WTC11 (cell line): ENCODE data around the gene TTC38. TPM values are rescaled to one million over a fixed set of nuclear protein-coding genes. Genes with fewer than 3 reads are reported as not detected.

Experiments
- ATAC-seq: fragments of 200-7000 bp; cut with Tn5 transposase; 2 replicates; pipeline ENCODE4 v1.10.0; 2021; ENCODE audit warnings: mild to moderate bottlenecking, moderate library complexity
- CTCF ChIA-PET: fragments of 300-600 bp; sonication (Branson Sonifier 250); formaldehyde crosslinking; loops from one replicate; lab custom pipeline; 2021; ENCODE audit warnings: antibody characterized with exemption; lab: Charles Lee
- POLR2A ChIA-PET: fragments of 350-600 bp; sonication (Branson Sonifier 250); formaldehyde crosslinking; loops from one replicate; lab custom pipeline; 2021; ENCODE audit warnings: antibody characterized with exemption; lab: Charles Lee
- DNase-seq: peaks from one replicate; pipeline ENCODE4 v3.0.0; 2021; ENCODE audit warnings: low spot score
- H3K27ac Mint-ChIP-seq: 2 replicates; pipeline ENCODE4 v1.8.0; 2021; ENCODE audit warnings: mixed read lengths
- H3K27me3 Mint-ChIP-seq: 2 replicates; pipeline ENCODE4 v1.8.0; 2021; ENCODE audit warnings: low read depth, mild to moderate bottlenecking, moderate library complexity, mixed read lengths
- H3K36me3 Mint-ChIP-seq: 2 replicates; pipeline ENCODE4 v1.8.0; 2021; ENCODE audit warnings: mixed read lengths
- H3K4me1 Mint-ChIP-seq: 2 replicates; pipeline ENCODE4 v1.8.0; 2022; ENCODE audit warnings: mixed read lengths
- H3K4me3 Mint-ChIP-seq: 2 replicates; pipeline ENCODE4 v1.8.0; 2021; ENCODE audit warnings: mild to moderate bottlenecking, moderate library complexity, mixed read lengths
- H3K9me3 Mint-ChIP-seq: 2 replicates; pipeline ENCODE4 v1.8.0; 2021; ENCODE audit warnings: mixed read lengths
- AFF4 ChIP-seq: sonication (generic); formaldehyde crosslinking; IDR thresholded peaks from 2 replicates; pipeline ENCODE4 v1.8.1; 2023; ENCODE audit warnings: mild to moderate bottlenecking, missing genetic modification reagents, borderline replicate concordance
- AR ChIP-seq: fragments of 250-450 bp; sonication (Bioruptor Pico); IDR thresholded peaks from 2 replicates; pipeline ENCODE4 v1.9.0; 2021; ENCODE audit warnings: mild to moderate bottlenecking
- FOXP1 ChIP-seq: sonication (generic); formaldehyde crosslinking; IDR thresholded peaks from 2 replicates; pipeline ENCODE4 v1.8.0; 2022; ENCODE audit warnings: missing genetic modification reagents, mild to moderate bottlenecking, moderate library complexity, borderline replicate concordance
- MYBL2 ChIP-seq: sonication (generic); formaldehyde crosslinking; IDR thresholded peaks from 2 replicates; pipeline ENCODE4 v1.8.1; 2023; ENCODE audit warnings: mild to moderate bottlenecking, moderate library complexity, missing genetic modification reagents
- OVOL2 ChIP-seq: fragments of 250-450 bp; sonication (Bioruptor Pico); IDR thresholded peaks from 2 replicates; pipeline ENCODE4 v1.9.0; 2021; ENCODE audit warnings: mild to moderate bottlenecking, borderline replicate concordance
- PRRX2 ChIP-seq: fragments of 250-450 bp; sonication (Bioruptor Pico); IDR thresholded peaks from 2 replicates; pipeline ENCODE4 v1.8.0; 2021; ENCODE audit warnings: mild to moderate bottlenecking
- TEAD4 ChIP-seq: sonication (generic); formaldehyde crosslinking; IDR thresholded peaks from 2 replicates; pipeline ENCODE4 v1.8.0; 2022; ENCODE audit warnings: mild to moderate bottlenecking, missing genetic modification reagents
- ZNF281 ChIP-seq: sonication (generic); formaldehyde crosslinking; IDR thresholded peaks from 2 replicates; pipeline ENCODE4 v1.8.0; 2023; ENCODE audit warnings: mild to moderate bottlenecking, missing genetic modification reagents
- ZNF317 ChIP-seq: sonication (generic); formaldehyde crosslinking; IDR thresholded peaks from 2 replicates; pipeline ENCODE4 v1.8.1; 2023; ENCODE audit warnings: low read depth, mild to moderate bottlenecking, moderate library complexity, missing genetic modification reagents, borderline replicate concordance
- ZNF423 ChIP-seq: fragments of 250-450 bp; sonication (Bioruptor Pico); IDR thresholded peaks from 2 replicates; pipeline ENCODE4 v2.1.2; 2022; ENCODE audit warnings: mild to moderate bottlenecking, moderate library complexity
- ZNF671 ChIP-seq: fragments of 250-450 bp; sonication (Bioruptor Pico); IDR thresholded peaks from 2 replicates; pipeline ENCODE4 v1.8.0; 2021; ENCODE audit warnings: mild to moderate bottlenecking
- total RNA-seq: library from RNA; stranded (reverse); gene quantifications from 3 replicates; pipeline ENCODE4 v1.2.3, GENCODE V29; 2021
- TF ChIP-seq, protein P1 (sequence below): sonication (generic); formaldehyde crosslinking; IDR thresholded peaks from 2 replicates; pipeline ENCODE4 v1.8.1; 2022; ENCODE audit warnings: missing genetic modification reagents, borderline replicate concordance
- TF ChIP-seq, protein P2 (sequence below): sonication (generic); formaldehyde crosslinking; IDR thresholded peaks from 2 replicates; pipeline ENCODE4 v1.8.0; 2023; ENCODE audit warnings: missing genetic modification reagents
- TF ChIP-seq, protein P3 (sequence below): sonication (generic); formaldehyde crosslinking; IDR thresholded peaks from 2 replicates; pipeline ENCODE4 v1.8.0; 2022; ENCODE audit warnings: mild to moderate bottlenecking, missing genetic modification reagents
- TF ChIP-seq, protein P4 (sequence below): fragments of 250-450 bp; sonication (Bioruptor Pico); IDR thresholded peaks from 2 replicates; pipeline ENCODE4 v1.8.0; 2021; ENCODE audit warnings: mild to moderate bottlenecking

TTC38 gene
- total RNA-seq, 1 experiment from 2014 or later: 20.7 TPM

DNA sequence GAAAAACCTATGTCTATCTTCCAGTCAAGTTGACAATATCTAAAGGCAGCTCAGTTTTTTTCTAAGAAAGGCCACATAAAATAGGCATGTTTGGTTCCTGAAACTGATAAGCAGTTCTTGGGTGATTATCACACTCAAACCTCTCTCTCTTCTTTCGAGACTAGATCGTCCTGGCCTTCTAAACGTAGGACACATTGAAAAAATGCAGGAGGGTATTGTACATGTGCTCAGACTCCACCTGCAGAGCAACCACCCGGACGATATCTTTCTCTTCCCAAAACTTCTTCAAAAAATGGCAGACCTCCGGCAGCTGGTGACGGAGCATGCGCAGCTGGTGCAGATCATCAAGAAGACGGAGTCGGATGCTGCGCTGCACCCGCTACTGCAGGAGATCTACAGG is 32.8 kb upstream of the TTC38 start (continued):
- TF ChIP-seq, protein P1, sequence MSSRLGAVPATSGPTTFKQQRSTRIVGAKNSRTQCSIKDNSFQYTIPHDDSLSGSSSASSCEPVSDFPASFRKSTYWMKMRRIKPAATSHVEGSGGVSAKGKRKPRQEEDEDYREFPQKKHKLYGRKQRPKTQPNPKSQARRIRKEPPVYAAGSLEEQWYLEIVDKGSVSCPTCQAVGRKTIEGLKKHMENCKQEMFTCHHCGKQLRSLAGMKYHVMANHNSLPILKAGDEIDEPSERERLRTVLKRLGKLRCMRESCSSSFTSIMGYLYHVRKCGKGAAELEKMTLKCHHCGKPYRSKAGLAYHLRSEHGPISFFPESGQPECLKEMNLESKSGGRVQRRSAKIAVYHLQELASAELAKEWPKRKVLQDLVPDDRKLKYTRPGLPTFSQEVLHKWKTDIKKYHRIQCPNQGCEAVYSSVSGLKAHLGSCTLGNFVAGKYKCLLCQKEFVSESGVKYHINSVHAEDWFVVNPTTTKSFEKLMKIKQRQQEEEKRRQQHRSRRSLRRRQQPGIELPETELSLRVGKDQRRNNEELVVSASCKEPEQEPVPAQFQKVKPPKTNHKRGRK: no peak
- TF ChIP-seq MYBL2 (CRISPR knock-in tag) (no peak), ZNF671 (CRISPR knock-in tag) (no peak), AR (no peak)

GRCh38 chr22:46237453-46238124 is 30.2 kb upstream of the TTC38 start:
- Mint-ChIP-seq H3K27me3 (no peaks in the 10 kb centered on the region), H3K4me1 (no peaks in the 10 kb centered on the region), H3K9me3 (no peaks in the 10 kb centered on the region), H3K36me3 (peaks cover 2% of the 10 kb centered on the region; the same call in 1 of the 2 replicates), H3K27ac (no peak overlapping the region), H3K4me3 (no peak overlapping the region)
- DNase-seq: no peak
- TF ChIP-seq ZNF281 (CRISPR knock-in tag) (no peak), TEAD4 (CRISPR knock-in tag) (no peak), AFF4 (CRISPR knock-in tag) (no peak), PRRX2 (CRISPR knock-in tag) (no peak), ZNF317 (no peak), OVOL2 (CRISPR knock-in tag) (no peak), ZNF423 (CRISPR knock-in tag) (no peak), FOXP1 (CRISPR knock-in tag) (no peak)
- TF ChIP-seq, protein P2, sequence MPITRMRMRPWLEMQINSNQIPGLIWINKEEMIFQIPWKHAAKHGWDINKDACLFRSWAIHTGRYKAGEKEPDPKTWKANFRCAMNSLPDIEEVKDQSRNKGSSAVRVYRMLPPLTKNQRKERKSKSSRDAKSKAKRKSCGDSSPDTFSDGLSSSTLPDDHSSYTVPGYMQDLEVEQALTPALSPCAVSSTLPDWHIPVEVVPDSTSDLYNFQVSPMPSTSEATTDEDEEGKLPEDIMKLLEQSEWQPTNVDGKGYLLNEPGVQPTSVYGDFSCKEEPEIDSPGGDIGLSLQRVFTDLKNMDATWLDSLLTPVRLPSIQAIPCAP (CRISPR knock-in tag): no peak
- TF ChIP-seq, protein P3, sequence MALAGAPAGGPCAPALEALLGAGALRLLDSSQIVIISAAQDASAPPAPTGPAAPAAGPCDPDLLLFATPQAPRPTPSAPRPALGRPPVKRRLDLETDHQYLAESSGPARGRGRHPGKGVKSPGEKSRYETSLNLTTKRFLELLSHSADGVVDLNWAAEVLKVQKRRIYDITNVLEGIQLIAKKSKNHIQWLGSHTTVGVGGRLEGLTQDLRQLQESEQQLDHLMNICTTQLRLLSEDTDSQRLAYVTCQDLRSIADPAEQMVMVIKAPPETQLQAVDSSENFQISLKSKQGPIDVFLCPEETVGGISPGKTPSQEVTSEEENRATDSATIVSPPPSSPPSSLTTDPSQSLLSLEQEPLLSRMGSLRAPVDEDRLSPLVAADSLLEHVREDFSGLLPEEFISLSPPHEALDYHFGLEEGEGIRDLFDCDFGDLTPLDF: no peak
- TF ChIP-seq, protein P4, sequence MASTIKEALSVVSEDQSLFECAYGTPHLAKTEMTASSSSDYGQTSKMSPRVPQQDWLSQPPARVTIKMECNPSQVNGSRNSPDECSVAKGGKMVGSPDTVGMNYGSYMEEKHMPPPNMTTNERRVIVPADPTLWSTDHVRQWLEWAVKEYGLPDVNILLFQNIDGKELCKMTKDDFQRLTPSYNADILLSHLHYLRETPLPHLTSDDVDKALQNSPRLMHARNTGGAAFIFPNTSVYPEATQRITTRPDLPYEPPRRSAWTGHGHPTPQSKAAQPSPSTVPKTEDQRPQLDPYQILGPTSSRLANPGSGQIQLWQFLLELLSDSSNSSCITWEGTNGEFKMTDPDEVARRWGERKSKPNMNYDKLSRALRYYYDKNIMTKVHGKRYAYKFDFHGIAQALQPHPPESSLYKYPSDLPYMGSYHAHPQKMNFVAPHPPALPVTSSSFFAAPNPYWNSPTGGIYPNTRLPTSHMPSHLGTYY (CRISPR knock-in tag): no peak
- ChIA-PET CTCF (no interaction called here), POLR2A (no interaction called here)
- ATAC-seq: no peak
